T47D (cell line): ENCODE data around the gene IGF2BP2.

Source experiments
- DNase-seq, 2 experiments: peaks; one replicate each; pipeline versions ENCODE4 v3.0.0 to v3.0.0-alpha.2; 2011 to 2012; ENCODE audit warnings: low read depth in 1 of 2, low spot score in 1 of 2
- JUND ChIP-seq: IDR thresholded peaks from 2 replicates; pipeline ENCODE4 v1.6.1; 2012; ENCODE audit warnings: low read depth
- in situ Hi-C: cut with HindIII; loops from 2 replicates; pipeline ENCODE4 v1.10.0; 2016; ENCODE audit warnings: low sequenced_read_pairs, low pct_unique_long_range_greater_than_20kb

The IGF2BP2 gene

GRCh38 chr3:185744997-185745843 is 79.6 kb downstream of the IGF2BP2 start:
- TF ChIP-seq JUND: no peak
- DNase-seq: peak in 1 of 2 experiments; percentile 48
- in situ Hi-C loops: no loop called here

DNA sequence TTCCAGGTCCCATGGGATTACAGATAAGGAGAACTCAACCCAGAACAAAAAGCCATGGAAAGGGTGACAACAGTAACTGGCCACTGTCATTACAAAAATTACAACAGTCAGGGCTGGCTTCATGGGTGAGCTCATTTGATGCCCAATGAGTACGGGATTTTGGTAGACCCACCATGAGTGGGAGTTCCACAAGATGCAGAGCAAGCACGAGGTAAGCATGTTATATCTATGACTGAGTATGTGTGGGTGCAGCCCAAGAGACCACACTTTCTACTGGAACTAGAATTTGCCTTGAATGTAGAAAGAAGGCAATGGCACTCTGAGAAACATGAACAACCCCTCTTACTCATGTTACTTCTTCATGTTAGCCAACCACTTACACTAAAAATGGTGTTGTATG is 83.3 kb downstream of the IGF2BP2 start:
- in situ Hi-C loops: no loop called here
- no peak for DNase-seq
- TF ChIP-seq JUND: no peak

- no peak for DNase-seq
- no peak for TF ChIP-seq JUND
- in situ Hi-C loops: no loop called here
Measured at GRCh38 chr3:185740133-185740532, 84.7 kb downstream of the IGF2BP2 start.

DNA sequence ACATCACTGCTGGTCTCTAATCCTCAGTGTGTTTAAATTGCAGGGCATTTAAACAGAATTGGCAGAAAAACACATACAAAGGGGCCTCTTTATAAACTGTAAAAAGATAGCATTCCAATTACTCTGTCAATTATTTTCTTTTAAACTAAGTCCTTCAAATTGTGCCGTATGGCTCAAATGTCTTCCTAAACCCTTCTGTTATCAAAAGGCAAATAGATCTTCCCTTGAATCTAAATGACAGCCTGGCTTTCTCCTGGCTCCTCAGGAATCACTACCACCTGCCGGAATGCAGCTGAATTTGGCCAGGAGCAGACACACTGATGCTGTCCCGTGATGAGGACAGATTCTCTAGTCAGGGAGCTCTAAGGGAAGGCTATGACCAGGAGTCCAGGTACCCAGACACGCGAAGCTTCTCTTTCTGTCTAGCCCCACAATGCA is 85.6 kb downstream of the IGF2BP2 start:
- in situ Hi-C loops: no loop called here
- no peak for DNase-seq
- no peak for TF ChIP-seq JUND

- DNase-seq: no peak
- no peak for TF ChIP-seq JUND
- in situ Hi-C loops: no loop called here
Measured at GRCh38 chr3:185737740-185738680, 86.8 kb downstream of the IGF2BP2 start.

DNA sequence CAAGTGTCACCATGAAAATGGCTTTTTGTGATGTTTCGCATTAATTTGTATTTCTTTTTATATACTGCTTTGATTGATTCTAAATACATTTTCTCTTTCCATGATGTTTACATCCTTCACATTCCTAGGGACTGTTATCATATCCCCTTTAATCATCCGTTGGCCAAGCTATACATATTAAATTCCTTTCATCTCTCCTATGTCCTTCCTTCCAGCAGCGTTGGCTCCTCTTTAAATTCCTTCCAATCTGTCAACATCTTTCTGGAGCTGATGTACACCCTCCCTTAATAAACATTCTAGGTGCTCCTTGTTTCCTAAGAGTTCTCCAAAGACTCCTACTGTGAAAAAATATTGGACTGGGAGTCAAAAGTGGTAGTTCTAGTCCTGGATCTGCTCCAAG is 87.8 kb downstream of the IGF2BP2 start:
- no peak for DNase-seq
- TF ChIP-seq JUND: no peak
- in situ Hi-C loops: no loop called here

GRCh38 chr3:185734725-185735096 is 90.1 kb downstream of the IGF2BP2 start:
- TF ChIP-seq JUND: no peak
- in situ Hi-C loops: no loop called here

GRCh38 chr3:185733980-185734724 is 90.7 kb downstream of the IGF2BP2 start:
- peak; percentile 95 for DNase-seq
- no peak for TF ChIP-seq JUND
- in situ Hi-C loops: no loop called here

More at GRCh38 chr3:185734725-185735096, 90.1 kb downstream of the IGF2BP2 start:
- DNase-seq: no peak

DNA sequence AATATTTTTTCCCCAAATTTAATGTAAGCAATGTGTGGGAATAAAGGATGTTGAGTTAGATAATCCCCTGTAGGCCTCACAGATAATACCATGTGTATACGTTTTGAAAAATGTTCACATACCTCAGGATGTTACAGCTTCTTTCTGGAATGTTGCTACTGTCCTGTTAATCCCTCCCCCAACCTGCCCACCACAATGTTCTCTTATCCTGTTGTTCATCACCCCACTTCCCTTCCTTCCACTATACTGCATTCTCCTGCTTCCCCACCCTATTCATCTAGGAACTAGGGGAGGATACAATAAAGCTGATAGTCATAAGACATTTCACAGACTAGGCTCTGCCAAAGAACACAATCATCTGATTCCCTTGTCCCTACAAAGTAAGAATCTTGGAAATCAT is 92.1 kb downstream of the IGF2BP2 start:
- no peak for DNase-seq
- in situ Hi-C loops: no loop called here

DNA sequence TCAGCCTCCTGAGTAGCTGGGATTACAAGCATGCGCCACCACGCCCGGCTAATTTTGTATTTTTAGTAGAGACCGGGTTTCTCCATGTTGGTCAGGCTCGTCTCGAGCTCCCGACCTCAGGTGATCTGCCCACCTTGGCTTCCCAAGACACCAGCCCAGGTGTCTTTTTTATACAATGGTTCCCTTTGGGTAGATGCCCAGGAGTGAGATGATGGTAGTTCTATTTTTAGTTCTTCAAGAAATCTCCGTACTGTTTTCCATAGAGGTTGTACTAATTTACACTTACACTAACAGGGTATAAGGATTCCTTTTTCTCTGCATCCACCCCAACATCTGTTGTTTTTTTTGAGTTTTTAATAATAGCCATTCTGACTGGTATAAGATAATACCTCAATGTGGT is 94.3 kb downstream of the IGF2BP2 start:
- no peak for TF ChIP-seq JUND
- in situ Hi-C loops: no loop called here
- DNase-seq: no peak

More for the DNA sequence above, 92.1 kb downstream of the IGF2BP2 start:
- TF ChIP-seq JUND: no peak

DNA sequence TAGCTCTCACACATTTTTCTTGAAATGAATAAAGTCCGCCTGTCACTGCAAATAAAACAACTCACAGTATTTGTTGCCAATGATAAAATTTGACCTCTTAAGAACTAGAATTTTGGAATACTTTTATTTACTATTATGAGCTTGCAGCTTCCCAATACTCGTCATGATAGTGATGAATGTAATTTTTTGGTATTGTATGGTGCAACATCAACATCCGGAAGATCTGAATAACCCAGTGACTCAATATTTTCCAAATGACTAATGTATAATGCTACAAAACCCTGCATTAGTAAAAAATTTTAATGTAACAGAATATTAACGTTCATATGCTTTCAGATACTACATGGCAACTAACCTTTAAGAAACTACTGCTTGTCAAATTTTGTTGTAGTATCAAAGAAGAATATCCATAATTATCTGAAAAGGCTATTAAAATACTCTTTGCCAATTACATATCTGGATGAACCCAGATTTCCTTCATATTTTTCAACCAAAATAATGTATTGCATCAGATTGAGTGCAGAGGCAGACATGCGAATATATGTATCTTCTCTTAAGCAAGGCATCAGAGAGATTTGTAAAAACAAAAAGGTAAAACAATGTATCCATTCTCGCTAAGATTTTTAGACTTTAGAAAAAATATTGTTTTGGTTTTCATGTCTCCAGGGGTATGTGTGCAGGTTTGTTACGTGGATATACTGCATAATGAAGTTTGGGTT is 95.3 kb downstream of the IGF2BP2 start:
- TF ChIP-seq JUND: no peak
- no peak for DNase-seq
- in situ Hi-C loops: no loop called here
